AG04450 (cell line): ENCODE data around the gene MORC3. TPM values are rescaled to one million over a fixed set of nuclear protein-coding genes. Genes with fewer than 3 reads are reported as not detected.
"Not testable (repeated sequence)": the region's sequence is repeated elsewhere in the genome, so short reads cannot be mapped to it uniquely, and the experiment has no call there.

Experiments used
- CTCF ChIA-PET: fragments of 300-600, 350-600 bp; formaldehyde crosslinking; extraction: SDS; loops from one replicate; lab custom pipeline; 2022; ENCODE audit warnings: antibody characterized with exemption, inconsistent platforms; lab: Charles Lee
- POLR2A ChIA-PET: fragments of 350-600 bp; formaldehyde crosslinking; extraction: SDS; loops from one replicate; lab custom pipeline; 2021; ENCODE audit warnings: antibody characterized with exemption, inconsistent platforms; lab: Yijun Ruan, JAX
- DNase-seq: peaks from one replicate; pipeline ENCODE4 v3.0.0-alpha.2; 2011; ENCODE audit warnings: low read depth, low spot score
- H3K27ac ChIP-seq: one replicate; pipeline ENCODE4 v1.5.1; 2012; ENCODE audit warnings: low read depth, low read length, control low read depth
- H3K27me3 ChIP-seq: one replicate; pipeline ENCODE4 v1.6.0; 2012; ENCODE audit warnings: low read length; ENCODE audit not compliant: control insufficient read depth, insufficient read depth
- H3K4me3 ChIP-seq: 2 replicates; pipeline ENCODE4 v1.5.1; 2011; ENCODE audit warnings: mild to moderate bottlenecking, low read depth, low read length, control low read depth
- H3K9me3 ChIP-seq: 2 replicates; pipeline ENCODE4 v1.5.1; 2012; ENCODE audit warnings: low read length; ENCODE audit not compliant: control insufficient read depth, insufficient read depth
- CTCF ChIP-seq: IDR thresholded peaks from 2 replicates; pipeline ENCODE4 v1.5.1; 2011; ENCODE audit warnings: low read depth, low read length, control low read depth, inconsistent platforms
- polyA plus RNA-seq: library from polyadenylated mRNA; depleted of rRNA; stranded (reverse); fragments of >200 nt; gene quantifications from 2 replicates; pipeline ENCODE4 v1.2.3, GENCODE V29; 2011

MORC3 gene
- polyA plus RNA-seq, 1 experiment = 31.6 TPM

GRCh38 chr21:36395353-36396111, 75.5 kb downstream of the MORC3 start:
- H3K27ac ChIP-seq = no peak overlapping the region
- no peak for DNase-seq
- no peak overlapping the region for H3K4me3 ChIP-seq
- no peak for TF ChIP-seq CTCF
- no peaks in the 10 kb centered on the region for H3K27me3 ChIP-seq
- CTCF ChIA-PET = interaction anchor here (0.9 kb wide), 1 partner anchor 24 kb away, joined by 7 read pairs; no protein-coding TSS in a partner anchor
- POLR2A ChIA-PET = interaction anchor here (0.7 kb wide), 1 partner anchor 19 kb away, joined by 4 read pairs; no protein-coding TSS in a partner anchor
- no peaks in the 10 kb centered on the region; the same call in 1 of the 2 replicates for H3K9me3 ChIP-seq

- DNase-seq = no peak
- no peak overlapping the region for H3K27ac ChIP-seq
- TF ChIP-seq CTCF = no peak
- CTCF ChIA-PET = interaction anchor here (0.7 to 1.5 kb wide), 2 partner anchors 8 to 271 kb away, joined by 3 to 5 read pairs; no protein-coding TSS in a partner anchor
- no peak overlapping the region for H3K4me3 ChIP-seq
- H3K9me3 ChIP-seq = no peaks in the 10 kb centered on the region; the same call in 1 of the 2 replicates
- no peaks in the 10 kb centered on the region for H3K27me3 ChIP-seq
- POLR2A ChIA-PET = interaction anchor here (0.7 kb wide), 1 partner anchor 18 kb away, joined by 4 read pairs; no protein-coding TSS in a partner anchor
Measured at GRCh38 chr21:36396325-36396724, 76.3 kb downstream of the MORC3 start.

- POLR2A ChIA-PET = interaction anchor here (0.6 kb wide), 1 partner anchor 11 kb away, joined by 3 read pairs; no protein-coding TSS in a partner anchor
- CTCF ChIA-PET = interaction anchor here (1.5 kb wide), 1 partner anchor 9 kb away, joined by 3 read pairs; no protein-coding TSS in a partner anchor
- no peaks in the 10 kb centered on the region; the same call in 1 of the 2 replicates for H3K9me3 ChIP-seq
- H3K27ac ChIP-seq = no peak overlapping the region
- H3K4me3 ChIP-seq = no peak overlapping the region
- H3K27me3 ChIP-seq = no peaks in the 10 kb centered on the region
- no peak for DNase-seq
- no peak for TF ChIP-seq CTCF
Measured at GRCh38 chr21:36396971-36397370, 77.0 kb downstream of the MORC3 start.

GRCh38 chr21:36397606-36398005, 77.6 kb downstream of the MORC3 start:
- H3K27ac ChIP-seq = no peak overlapping the region
- DNase-seq = no peak
- no peaks in the 10 kb centered on the region; the same call in 1 of the 2 replicates for H3K9me3 ChIP-seq
- H3K4me3 ChIP-seq = no peak overlapping the region
- CTCF ChIA-PET = interaction anchor here (1.5 kb wide), 1 partner anchor 9 kb away, joined by 3 read pairs; no protein-coding TSS in a partner anchor
- no peaks in the 10 kb centered on the region for H3K27me3 ChIP-seq
- POLR2A ChIA-PET = no interaction called here
- no peak for TF ChIP-seq CTCF

GRCh38 chr21:36399736-36400135, 79.7 kb downstream of the MORC3 start:
- H3K27me3 ChIP-seq, H3K9me3 ChIP-seq, H3K27ac ChIP-seq, H3K4me3 ChIP-seq, POLR2A ChIA-PET, CTCF ChIA-PET, DNase-seq: not testable (repeated sequence)
